G401.6 (cell line): ENCODE measurements around the gene AP3B1.
A peak's percentile ranks its signal among the peaks of the same experiment; 100 is the strongest.

Source experiments
- FAIRE-seq: peaks from 2 replicates; lab custom pipeline; 2012; peaks lifted over from hg19 to GRCh38; lab: Jason Lieb, UNC

AP3B1 gene

GRCh38 chr5:78291687-78292086 is 2.8 kb downstream of the AP3B1 start:
- peak; percentile 63 for FAIRE-seq

GRCh38 chr5:78289911-78290310 is 4.6 kb downstream of the AP3B1 start:
- FAIRE-seq = no peak

GRCh38 chr5:78288246-78288645 is 6.3 kb downstream of the AP3B1 start:
- no peak for FAIRE-seq

- peak; percentile 31 for FAIRE-seq
Measured at GRCh38 chr5:78287833-78288232, 6.7 kb downstream of the AP3B1 start.

- peak; percentile 52 for FAIRE-seq
Measured at GRCh38 chr5:78287169-78287568, 7.3 kb downstream of the AP3B1 start.

- no peak for FAIRE-seq
Measured at GRCh38 chr5:78286290-78286689, 8.2 kb downstream of the AP3B1 start.

GRCh38 chr5:78283802-78284201 is 10.7 kb downstream of the AP3B1 start:
- no peak for FAIRE-seq

GRCh38 chr5:78283105-78283504 is 11.4 kb downstream of the AP3B1 start:
- FAIRE-seq = no peak

- FAIRE-seq = no peak
Measured at GRCh38 chr5:78280261-78280660, 14.2 kb downstream of the AP3B1 start.

- no peak for FAIRE-seq
Measured at GRCh38 chr5:78279194-78279593, 15.3 kb downstream of the AP3B1 start.

GRCh38 chr5:78277715-78278114 is 16.8 kb downstream of the AP3B1 start:
- FAIRE-seq = no peak

- FAIRE-seq = no peak
Measured at GRCh38 chr5:78275998-78276543, 18.4 kb downstream of the AP3B1 start.

- no peak for FAIRE-seq
Measured at GRCh38 chr5:78274540-78275197, 19.8 kb downstream of the AP3B1 start.

- no peak for FAIRE-seq
Measured at GRCh38 chr5:78273436-78273835, 21.1 kb downstream of the AP3B1 start.

GRCh38 chr5:78271766-78272165 is 22.7 kb downstream of the AP3B1 start:
- FAIRE-seq = no peak

- peak; percentile 97 for FAIRE-seq
Measured at GRCh38 chr5:78269088-78269703, 25.3 kb downstream of the AP3B1 start.

- FAIRE-seq = no peak
Measured at GRCh38 chr5:78268356-78268755, 26.1 kb downstream of the AP3B1 start.

- FAIRE-seq = no peak
Measured at GRCh38 chr5:78265163-78265562, 29.3 kb downstream of the AP3B1 start.

- no peak for FAIRE-seq
Measured at GRCh38 chr5:78264600-78264999, 29.9 kb downstream of the AP3B1 start.

GRCh38 chr5:78260771-78261170 is 33.7 kb downstream of the AP3B1 start:
- FAIRE-seq = no peak

GRCh38 chr5:78253201-78253600 is 41.3 kb downstream of the AP3B1 start:
- no peak for FAIRE-seq

GRCh38 chr5:78252715-78253114 is 41.8 kb downstream of the AP3B1 start:
- no peak for FAIRE-seq

- FAIRE-seq = no peak
Measured at GRCh38 chr5:78251663-78252284, 42.7 kb downstream of the AP3B1 start.

- no peak for FAIRE-seq
Measured at GRCh38 chr5:78245136-78245535, 49.4 kb downstream of the AP3B1 start.
